GM12873 (cell line): ENCODE data around the gene SLBP.

Experiments
- TF ChIP-seq, protein P1 (sequence below): IDR thresholded peaks from 2 replicates; pipeline ENCODE4 v1.5.1; 2012; ENCODE audit warnings: low read depth, mild to moderate bottlenecking, moderate library complexity, low read length, control low read depth; ENCODE audit not compliant: insufficient read depth; ENCODE audit errors: missing control alignments

Gene SLBP

DNA sequence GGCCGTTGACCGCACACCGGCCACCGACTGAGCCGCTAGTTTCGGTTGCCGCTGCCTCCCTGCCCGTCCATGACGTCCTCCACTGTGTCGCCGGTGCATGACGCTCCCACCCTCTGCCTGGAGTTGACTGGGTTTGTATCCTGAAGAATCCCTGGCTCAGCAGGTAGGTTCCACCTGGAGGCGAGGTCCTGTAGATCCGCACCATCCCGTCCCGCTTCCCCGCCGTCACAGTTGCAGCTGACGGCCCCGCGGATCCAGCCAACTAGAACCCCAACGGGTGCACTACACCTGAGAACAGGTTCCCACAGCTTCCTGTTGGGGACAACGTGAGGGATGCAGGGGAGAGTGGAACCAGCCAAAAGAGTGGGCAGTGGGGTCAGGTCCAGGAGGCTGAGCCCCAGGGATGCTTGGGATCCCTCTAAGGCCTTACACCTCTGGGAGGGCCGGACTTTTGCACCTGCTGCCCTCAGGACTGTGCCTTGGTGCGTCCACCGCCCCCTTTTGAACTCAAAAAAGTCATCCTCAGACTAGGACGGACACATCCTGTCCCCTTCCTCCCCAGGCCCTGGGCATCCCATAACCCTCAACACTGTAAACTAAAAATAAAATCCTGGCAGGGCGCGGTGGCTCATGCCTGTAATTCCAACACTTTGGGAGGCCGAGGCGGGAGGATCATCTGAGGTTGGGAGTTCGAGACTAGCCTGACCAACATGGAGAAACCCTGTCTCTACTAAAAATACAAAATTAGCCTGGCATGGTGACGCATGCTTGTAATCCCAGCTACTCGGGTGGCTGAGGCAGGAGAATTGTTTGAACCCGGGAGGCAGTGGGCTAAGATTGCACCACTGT lies 1.1 kb upstream of the SLBP start:
- TF ChIP-seq, protein P1, sequence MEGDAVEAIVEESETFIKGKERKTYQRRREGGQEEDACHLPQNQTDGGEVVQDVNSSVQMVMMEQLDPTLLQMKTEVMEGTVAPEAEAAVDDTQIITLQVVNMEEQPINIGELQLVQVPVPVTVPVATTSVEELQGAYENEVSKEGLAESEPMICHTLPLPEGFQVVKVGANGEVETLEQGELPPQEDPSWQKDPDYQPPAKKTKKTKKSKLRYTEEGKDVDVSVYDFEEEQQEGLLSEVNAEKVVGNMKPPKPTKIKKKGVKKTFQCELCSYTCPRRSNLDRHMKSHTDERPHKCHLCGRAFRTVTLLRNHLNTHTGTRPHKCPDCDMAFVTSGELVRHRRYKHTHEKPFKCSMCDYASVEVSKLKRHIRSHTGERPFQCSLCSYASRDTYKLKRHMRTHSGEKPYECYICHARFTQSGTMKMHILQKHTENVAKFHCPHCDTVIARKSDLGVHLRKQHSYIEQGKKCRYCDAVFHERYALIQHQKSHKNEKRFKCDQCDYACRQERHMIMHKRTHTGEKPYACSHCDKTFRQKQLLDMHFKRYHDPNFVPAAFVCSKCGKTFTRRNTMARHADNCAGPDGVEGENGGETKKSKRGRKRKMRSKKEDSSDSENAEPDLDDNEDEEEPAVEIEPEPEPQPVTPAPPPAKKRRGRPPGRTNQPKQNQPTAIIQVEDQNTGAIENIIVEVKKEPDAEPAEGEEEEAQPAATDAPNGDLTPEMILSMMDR = no peak

- TF ChIP-seq, protein P1 = no peak
Measured at GRCh38 chr4:1711571-1712215, 426 bp downstream of the SLBP start.

GRCh38 chr4:1711055-1711570 lies 1.0 kb downstream of the SLBP start:
- TF ChIP-seq, protein P1 = no peak

DNA sequence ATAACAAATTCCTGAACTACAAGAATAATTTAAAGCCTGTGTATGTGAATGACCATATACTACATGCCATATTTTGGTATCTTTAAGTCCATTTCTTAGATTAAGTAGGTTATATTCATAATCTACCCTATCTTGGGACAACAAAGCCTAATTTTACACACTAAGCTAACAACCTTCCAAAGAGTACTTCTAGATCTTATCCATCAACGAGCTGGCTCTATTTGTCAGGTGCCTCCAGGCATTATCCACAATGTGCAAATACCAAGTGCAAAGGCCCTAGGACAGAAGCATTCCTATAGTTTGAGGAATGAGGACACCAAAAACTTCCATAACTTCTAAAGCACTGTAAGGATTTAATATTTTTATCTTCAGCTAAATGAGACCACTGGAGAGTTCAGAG lies 3.5 kb downstream of the SLBP start:
- TF ChIP-seq, protein P1 = no peak

GRCh38 chr4:1706358-1706757 lies 5.8 kb downstream of the SLBP start:
- TF ChIP-seq, protein P1 = no peak

DNA sequence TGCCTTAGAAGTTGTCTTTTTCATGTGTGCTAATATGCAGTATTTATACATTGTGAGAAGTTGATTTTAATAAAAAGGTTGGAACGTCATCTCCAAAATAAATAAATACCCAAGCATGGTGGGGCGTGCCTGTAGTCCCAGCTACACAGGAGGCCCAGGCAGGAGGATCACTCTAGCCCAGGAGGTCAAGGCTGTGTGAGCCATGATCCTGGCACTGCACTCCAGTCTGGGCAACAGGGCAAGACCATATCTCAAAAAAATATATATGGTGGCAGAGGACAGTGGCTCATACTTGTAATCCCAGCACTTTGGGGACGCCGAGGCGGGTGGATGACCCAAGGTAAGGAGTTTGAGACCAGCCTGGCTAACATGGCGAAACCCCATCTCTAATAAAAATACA lies 6.4 kb downstream of the SLBP start:
- TF ChIP-seq, protein P1 = no peak

GRCh38 chr4:1703867-1704266 lies 8.3 kb downstream of the SLBP start:
- TF ChIP-seq, protein P1 = no peak
